Measurements from ENCODE around the gene ZNF677.
"Not testable (repeated sequence)": the region's sequence is repeated elsewhere in the genome, so short reads cannot be mapped to it uniquely, and the experiment has no call there.

Gene ZNF677

GRCh38 chr19:53246498-53246897, 8.2 kb downstream of the ZNF677 start:
- Histone ChIP-seq H3K9ac (ENCODE audit: low read depth, low read length) (no peak overlapping the region), H3K36me3 (ENCODE audit: insufficient read depth, low read length) (peaks cover 38% of the 10 kb centered on the region), H3K27me3 (ENCODE audit: control insufficient read depth, insufficient read depth, low read length) (no peaks in the 10 kb centered on the region), H3K4me3 (ENCODE audit: low read length) (no peak overlapping the region), H3K9me3 (replicated peaks; ENCODE audit: low read length) (peaks cover 15% of the 10 kb centered on the region), H3K4me1 (ENCODE audit: control insufficient read depth, insufficient read depth, low read length) (no peaks in the 10 kb centered on the region), H3K4me2 (ENCODE audit: low read length) (no peak overlapping the region)

- Histone ChIP-seq H3K36me3 (ENCODE audit: insufficient read depth, low read length) (peaks cover 38% of the 10 kb centered on the region), H3K4me3 (ENCODE audit: low read length) (no peak overlapping the region), H3K9ac (ENCODE audit: low read depth, low read length) (no peak overlapping the region), H3K27me3 (ENCODE audit: control insufficient read depth, insufficient read depth, low read length) (no peaks in the 10 kb centered on the region), H3K9me3 (replicated peaks; ENCODE audit: low read length) (peaks cover 60% of the 10 kb centered on the region), H3K4me1 (ENCODE audit: control insufficient read depth, insufficient read depth, low read length) (no peaks in the 10 kb centered on the region), H3K4me2 (ENCODE audit: low read length) (no peak overlapping the region)
Measured at GRCh38 chr19:53237114-53237777, 17.4 kb downstream of the ZNF677 start.

GRCh38 chr19:53224606-53225005, 30.1 kb downstream of the ZNF677 start:
- Histone ChIP-seq H3K27me3 (ENCODE audit: control insufficient read depth, insufficient read depth, low read length) (no peaks in the 10 kb centered on the region), H3K9me3 (replicated peaks; ENCODE audit: low read length) (peaks cover 6% of the 10 kb centered on the region), H3K9ac (ENCODE audit: low read depth, low read length) (no peak overlapping the region), H3K4me2 (ENCODE audit: low read length) (no peak overlapping the region), H3K4me3 (ENCODE audit: low read length) (no peak overlapping the region), H3K4me1 (ENCODE audit: control insufficient read depth, insufficient read depth, low read length) (no peaks in the 10 kb centered on the region), H3K36me3 (ENCODE audit: insufficient read depth, low read length) (no peaks in the 10 kb centered on the region)

GRCh38 chr19:53222716-53223115, 32.0 kb downstream of the ZNF677 start:
- not testable (repeated sequence) for H3K4me2 ChIP-seq (ENCODE audit: low read length); H3K9ac ChIP-seq (ENCODE audit: low read depth, low read length); H3K27me3 ChIP-seq (ENCODE audit: control insufficient read depth, insufficient read depth, low read length); H3K4me3 ChIP-seq (ENCODE audit: low read length); H3K36me3 ChIP-seq (ENCODE audit: insufficient read depth, low read length); H3K9me3 ChIP-seq (replicated peaks; ENCODE audit: low read length); H3K4me1 ChIP-seq (ENCODE audit: control insufficient read depth, insufficient read depth, low read length)

- H3K36me3 ChIP-seq (ENCODE audit: insufficient read depth, low read length), result peaks cover 24% of the 10 kb centered on the region
- peaks cover 48% of the 10 kb centered on the region for H3K9me3 ChIP-seq (replicated peaks; ENCODE audit: low read length)
Measured at GRCh38 chr19:53212703-53213320, 41.9 kb downstream of the ZNF677 start.

GRCh38 chr19:53211554-53211953, 43.1 kb downstream of the ZNF677 start:
- not testable (repeated sequence) for H3K27me3 ChIP-seq (ENCODE audit: control insufficient read depth, insufficient read depth, low read length); H3K4me3 ChIP-seq (ENCODE audit: low read length); H3K9ac ChIP-seq (ENCODE audit: low read depth, low read length); H3K4me1 ChIP-seq (ENCODE audit: control insufficient read depth, insufficient read depth, low read length); H3K4me2 ChIP-seq (ENCODE audit: low read length)
- H3K9me3 ChIP-seq (replicated peaks; ENCODE audit: low read length), result peaks cover 46% of the 10 kb centered on the region
- peaks cover 24% of the 10 kb centered on the region for H3K36me3 ChIP-seq (ENCODE audit: insufficient read depth, low read length)

More at GRCh38 chr19:53212703-53213320, 41.9 kb downstream of the ZNF677 start:
- Histone ChIP-seq H3K9ac (ENCODE audit: low read depth, low read length) (no peak overlapping the region), H3K4me3 (ENCODE audit: low read length) (no peak overlapping the region), H3K4me2 (ENCODE audit: low read length) (no peak overlapping the region), H3K27me3 (ENCODE audit: control insufficient read depth, insufficient read depth, low read length) (no peaks in the 10 kb centered on the region), H3K4me1 (ENCODE audit: control insufficient read depth, insufficient read depth, low read length) (no peaks in the 10 kb centered on the region)

- Histone ChIP-seq H3K4me3 (ENCODE audit: low read length) (peak overlapping the region; percentile 100), H3K4me2 (ENCODE audit: low read length) (peak overlapping the region; percentile 91), H3K36me3 (ENCODE audit: insufficient read depth, low read length) (no peaks in the 10 kb centered on the region), H3K9ac (ENCODE audit: low read depth, low read length) (peak overlapping the region; percentile 94), H3K27me3 (ENCODE audit: control insufficient read depth, insufficient read depth, low read length) (no peaks in the 10 kb centered on the region), H3K4me1 (ENCODE audit: control insufficient read depth, insufficient read depth, low read length) (peaks cover 9% of the 10 kb centered on the region), H3K9me3 (replicated peaks; ENCODE audit: low read length) (peaks cover 7% of the 10 kb centered on the region)
Measured at GRCh38 chr19:53196777-53197396, 57.8 kb downstream of the ZNF677 start.

- Histone ChIP-seq H3K4me3 (ENCODE audit: low read length) (no peak overlapping the region), H3K9me3 (replicated peaks; ENCODE audit: low read length) (peaks cover 2% of the 10 kb centered on the region)
Measured at GRCh38 chr19:53195265-53195903, 59.3 kb downstream of the ZNF677 start.

GRCh38 chr19:53193535-53194222, 61.0 kb downstream of the ZNF677 start:
- H3K36me3 ChIP-seq (ENCODE audit: insufficient read depth, low read length), result peaks cover 8% of the 10 kb centered on the region
- H3K27me3 ChIP-seq (ENCODE audit: control insufficient read depth, insufficient read depth, low read length), result no peaks in the 10 kb centered on the region
- H3K9ac ChIP-seq (ENCODE audit: low read depth, low read length), result no peak overlapping the region
- H3K9me3 ChIP-seq (replicated peaks; ENCODE audit: low read length), result peaks cover 2% of the 10 kb centered on the region
- peaks cover 9% of the 10 kb centered on the region for H3K4me1 ChIP-seq (ENCODE audit: control insufficient read depth, insufficient read depth, low read length)
- peak overlapping the region; percentile 99 for H3K4me2 ChIP-seq (ENCODE audit: low read length)
- peak overlapping the region; percentile 95 for H3K4me3 ChIP-seq (ENCODE audit: low read length)

More at GRCh38 chr19:53195265-53195903, 59.3 kb downstream of the ZNF677 start:
- Histone ChIP-seq H3K4me1 (ENCODE audit: control insufficient read depth, insufficient read depth, low read length) (peaks cover 9% of the 10 kb centered on the region), H3K27me3 (ENCODE audit: control insufficient read depth, insufficient read depth, low read length) (no peaks in the 10 kb centered on the region), H3K36me3 (ENCODE audit: insufficient read depth, low read length) (peaks cover 4% of the 10 kb centered on the region), H3K9ac (ENCODE audit: low read depth, low read length) (no peak overlapping the region), H3K4me2 (ENCODE audit: low read length) (no peak overlapping the region)

- peak within 1 kb of the TSS; percentile 96 for H3K9ac ChIP-seq (ENCODE audit: low read depth, low read length)
Measured at GRCh38 chr19:53192771-53193534, 61.7 kb downstream of the ZNF677 start, which contains the start of gene ZNF665. ZNF665 (minus strand) TSS chr19:53193358; CDS start chr19:53182898, 10,460 bp downstream.

More at GRCh38 chr19:53192771-53193534, 61.7 kb downstream of the ZNF677 start, which contains the start of gene ZNF665:
- Histone ChIP-seq H3K9me3 (replicated peaks; ENCODE audit: low read length) (peaks cover 2% of the 10 kb centered on the region), H3K4me3 (ENCODE audit: low read length) (peak within 1 kb of the TSS; percentile 95), H3K36me3 (ENCODE audit: insufficient read depth, low read length) (peaks cover 8% of the 10 kb centered on the region), H3K4me1 (ENCODE audit: control insufficient read depth, insufficient read depth, low read length) (peaks cover 9% of the 10 kb centered on the region), H3K4me2 (ENCODE audit: low read length) (peak within 1 kb of the TSS; percentile 99), H3K27me3 (ENCODE audit: control insufficient read depth, insufficient read depth, low read length) (no peaks in the 10 kb centered on the region)
